Epithelial cell of esophagus (primary cell): ENCODE results near the gene SYNGR4.
"Not testable (repeated sequence)": the region's sequence is repeated elsewhere in the genome, so short reads cannot be mapped to it uniquely, and the experiment has no call there.

Source experiments
- DNase-seq: peaks from one replicate; pipeline ENCODE4 v3.0.0; 2010; ENCODE audit warnings: low read depth
- H3K4me3 ChIP-seq: 2 replicates; pipeline ENCODE4 v1.5.1; 2011; ENCODE audit warnings: mild to moderate bottlenecking, low read length, control low read depth
- CTCF ChIP-seq: IDR thresholded peaks from 2 replicates; pipeline ENCODE4 v1.5.1; 2011; ENCODE audit warnings: low read depth, mild to moderate bottlenecking, low read length, control low read depth, inconsistent platforms; ENCODE audit not compliant: insufficient read depth; ENCODE audit errors: missing control alignments

Gene SYNGR4

GRCh38 chr19:48370955-48371354, 6.8 kb downstream of the SYNGR4 start:
- no peak overlapping the region for H3K4me3 ChIP-seq
- no peak for TF ChIP-seq CTCF
- DNase-seq: no peak

- no peak for TF ChIP-seq CTCF
- H3K4me3 ChIP-seq: no peak overlapping the region
- no peak for DNase-seq
These were observed 7.2 kb downstream of the SYNGR4 start for GRCh38 chr19:48371367-48371766.

- DNase-seq: not testable (repeated sequence)
These were observed 7.6 kb downstream of the SYNGR4 start for GRCh38 chr19:48371771-48372170.

GRCh38 chr19:48372904-48373303, 8.7 kb downstream of the SYNGR4 start:
- peak; percentile 55 for DNase-seq
- no peak overlapping the region for H3K4me3 ChIP-seq
- TF ChIP-seq CTCF: no peak

More at GRCh38 chr19:48371771-48372170, 7.6 kb downstream of the SYNGR4 start:
- H3K4me3 ChIP-seq: not testable (repeated sequence)

GRCh38 chr19:48373567-48373966, 9.4 kb downstream of the SYNGR4 start:
- DNase-seq: no peak

GRCh38 chr19:48378194-48378570, 14.0 kb downstream of the SYNGR4 start:
- DNase-seq: no peak
- H3K4me3 ChIP-seq: no peak overlapping the region
- no peak for TF ChIP-seq CTCF

More at GRCh38 chr19:48373567-48373966, 9.4 kb downstream of the SYNGR4 start:
- TF ChIP-seq CTCF: no peak
- no peak overlapping the region for H3K4me3 ChIP-seq

- no peak for TF ChIP-seq CTCF
- H3K4me3 ChIP-seq: no peak overlapping the region
- no peak for DNase-seq
These were observed 14.9 kb downstream of the SYNGR4 start for GRCh38 chr19:48379058-48379457.
